Measurements from ENCODE around the gene KDM5C. TPM values are rescaled to one million over a fixed set of nuclear protein-coding genes. Genes with fewer than 3 reads are reported as not detected.

Gene KDM5C
- total and polyA plus RNA-seq, 9 of the 15 experiments (the other 6 are each of a cell fraction or from before 2014, with no cell fraction given): 0.62 to 136 (median 52.4) TPM

DNA sequence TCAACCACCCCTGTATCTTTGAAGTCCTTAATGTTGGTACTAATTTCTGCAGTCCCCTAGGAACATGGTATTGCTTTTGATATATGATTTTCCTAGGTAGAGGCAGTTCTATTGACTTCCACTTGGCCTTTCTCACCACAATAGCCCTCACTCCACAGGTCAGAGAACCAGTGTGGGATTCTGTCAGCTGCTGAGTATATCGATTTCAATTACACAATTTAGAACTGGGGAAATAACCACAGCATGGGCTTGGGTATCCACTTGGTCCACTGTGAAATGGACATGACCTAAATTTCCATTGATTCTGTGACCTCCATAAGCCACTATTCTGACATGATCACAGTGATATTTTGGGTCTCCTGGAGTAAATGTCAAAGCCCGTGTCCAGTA lies 68.8 kb downstream of the KDM5C start (continued):
- TF ChIP-seq, protein P1, sequence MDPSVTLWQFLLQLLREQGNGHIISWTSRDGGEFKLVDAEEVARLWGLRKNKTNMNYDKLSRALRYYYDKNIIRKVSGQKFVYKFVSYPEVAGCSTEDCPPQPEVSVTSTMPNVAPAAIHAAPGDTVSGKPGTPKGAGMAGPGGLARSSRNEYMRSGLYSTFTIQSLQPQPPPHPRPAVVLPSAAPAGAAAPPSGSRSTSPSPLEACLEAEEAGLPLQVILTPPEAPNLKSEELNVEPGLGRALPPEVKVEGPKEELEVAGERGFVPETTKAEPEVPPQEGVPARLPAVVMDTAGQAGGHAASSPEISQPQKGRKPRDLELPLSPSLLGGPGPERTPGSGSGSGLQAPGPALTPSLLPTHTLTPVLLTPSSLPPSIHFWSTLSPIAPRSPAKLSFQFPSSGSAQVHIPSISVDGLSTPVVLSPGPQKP (CRISPR knock-in tag; IDR thresholded peaks at IDR 0.05): no peak
- TF ChIP-seq, protein P2, sequence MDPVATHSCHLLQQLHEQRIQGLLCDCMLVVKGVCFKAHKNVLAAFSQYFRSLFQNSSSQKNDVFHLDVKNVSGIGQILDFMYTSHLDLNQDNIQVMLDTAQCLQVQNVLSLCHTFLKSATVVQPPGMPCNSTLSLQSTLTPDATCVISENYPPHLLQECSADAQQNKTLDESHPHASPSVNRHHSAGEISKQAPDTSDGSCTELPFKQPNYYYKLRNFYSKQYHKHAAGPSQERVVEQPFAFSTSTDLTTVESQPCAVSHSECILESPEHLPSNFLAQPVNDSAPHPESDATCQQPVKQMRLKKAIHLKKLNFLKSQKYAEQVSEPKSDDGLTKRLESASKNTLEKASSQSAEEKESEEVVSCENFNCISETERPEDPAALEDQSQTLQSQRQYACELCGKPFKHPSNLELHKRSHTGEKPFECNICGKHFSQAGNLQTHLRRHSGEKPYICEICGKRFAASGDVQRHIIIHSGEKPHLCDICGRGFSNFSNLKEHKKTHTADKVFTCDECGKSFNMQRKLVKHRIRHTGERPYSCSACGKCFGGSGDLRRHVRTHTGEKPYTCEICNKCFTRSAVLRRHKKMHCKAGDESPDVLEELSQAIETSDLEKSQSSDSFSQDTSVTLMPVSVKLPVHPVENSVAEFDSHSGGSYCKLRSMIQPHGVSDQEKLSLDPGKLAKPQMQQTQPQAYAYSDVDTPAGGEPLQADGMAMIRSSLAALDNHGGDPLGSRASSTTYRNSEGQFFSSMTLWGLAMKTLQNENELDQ (CRISPR knock-in tag; IDR thresholded peaks at IDR 0.05; ENCODE audit: borderline replicate concordance): no peak
- TF ChIP-seq NBN (IDR thresholded peaks at IDR 0.05; ENCODE audit: low read depth) (no peak), HDAC1 (IDR thresholded peaks at IDR 0.05) (no peak), RBM39 (optimal IDR thresholded peaks at IDR 0.05; ENCODE audit: low read depth, low read length) (no peak), EP400 (IDR thresholded peaks at IDR 0.05) (no peak), SIN3A (IDR thresholded peaks at IDR 0.05; ENCODE audit: borderline replicate concordance in 2 of 2, control insufficient read depth in 1 of 2, low read depth in 2 of 2, low read length in 2 of 2) (no peak), KAT2B (IDR thresholded peaks at IDR 0.05; ENCODE audit: low read depth, low read length) (no peak), RBM14 (IDR thresholded peaks at IDR 0.05; ENCODE audit: borderline replicate concordance, insufficient read depth, low read depth, low read length) (no peak)
- TF ChIP-seq, protein P3, sequence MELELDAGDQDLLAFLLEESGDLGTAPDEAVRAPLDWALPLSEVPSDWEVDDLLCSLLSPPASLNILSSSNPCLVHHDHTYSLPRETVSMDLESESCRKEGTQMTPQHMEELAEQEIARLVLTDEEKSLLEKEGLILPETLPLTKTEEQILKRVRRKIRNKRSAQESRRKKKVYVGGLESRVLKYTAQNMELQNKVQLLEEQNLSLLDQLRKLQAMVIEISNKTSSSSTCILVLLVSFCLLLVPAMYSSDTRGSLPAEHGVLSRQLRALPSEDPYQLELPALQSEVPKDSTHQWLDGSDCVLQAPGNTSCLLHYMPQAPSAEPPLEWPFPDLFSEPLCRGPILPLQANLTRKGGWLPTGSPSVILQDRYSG (tag; conservative IDR thresholded peaks at IDR 0.05; ENCODE audit: low read depth): no peak
